A673 (cell line): Measurements from ENCODE around the gene ROR2. TPM values are rescaled to one million over a fixed set of nuclear protein-coding genes. Genes with fewer than 3 reads are reported as not detected.

Experiments used
- BruUV-seq: library from RNA; stranded (reverse); fragments of 400-500 nt; replicated peaks from 2 replicates; lab custom pipeline; 2021; lab: Mats Ljungman, UMichigan
- CTCF ChIA-PET: fragments of 300-600 bp; sonication (Branson Sonifier 250); formaldehyde crosslinking; loops from one replicate; lab custom pipeline; 2022; ENCODE audit warnings: antibody characterized with exemption; lab: Charles Lee
- POLR2A ChIA-PET: fragments of 300-600 bp; sonication (Branson Sonifier 250); formaldehyde crosslinking; loops from one replicate; lab custom pipeline; 2022; ENCODE audit warnings: antibody characterized with exemption; ENCODE audit not compliant: low non-redundant PET; lab: Charles Lee
- DNase-seq: peaks from one replicate; pipeline ENCODE4 v3.0.0-alpha.2; 2015; ENCODE audit warnings: low spot score
- H3K27ac ChIP-seq: fragments of 200-600 bp; sonication (generic); 2 replicates; pipeline ENCODE4 v1.5.1; 2016; ENCODE audit warnings: mixed run types, low read depth, mild to moderate bottlenecking, mixed read lengths, antibody characterized with exemption, low read length; ENCODE audit not compliant: poor library complexity, severe bottlenecking
- H3K27me3 ChIP-seq: fragments of 200-600 bp; sonication (generic); replicated peaks from 2 replicates; pipeline ENCODE4 v1.6.1; 2017; ENCODE audit warnings: mixed run types, low read depth, mild to moderate bottlenecking, mixed read lengths, antibody characterized with exemption, low read length; ENCODE audit not compliant: insufficient read depth, poor library complexity
- H3K36me3 ChIP-seq: fragments of 200-600 bp; sonication (generic); 2 replicates; pipeline ENCODE4 v1.6.1; 2016; ENCODE audit warnings: mixed run types, mild to moderate bottlenecking, mixed read lengths, antibody characterized with exemption, low read length; ENCODE audit not compliant: insufficient read depth, poor library complexity, severe bottlenecking
- H3K4me1 ChIP-seq: fragments of 200-600 bp; sonication (generic); 2 replicates; pipeline ENCODE4 v1.6.1; 2017; ENCODE audit warnings: mixed run types, mild to moderate bottlenecking, mixed read lengths, antibody characterized with exemption, low read length; ENCODE audit not compliant: insufficient read depth, poor library complexity, severe bottlenecking
- H3K4me3 ChIP-seq: fragments of 200-600 bp; sonication (generic); 2 replicates; pipeline ENCODE4 v1.5.1; 2016; ENCODE audit warnings: low read depth, mixed run types, mild to moderate bottlenecking, mixed read lengths, low read length; ENCODE audit not compliant: poor library complexity, severe bottlenecking
- H3K9me3 ChIP-seq: fragments of 200-600 bp; sonication (generic); 2 replicates; pipeline ENCODE4 v1.6.1; 2016; ENCODE audit warnings: mixed run types, low read depth, mild to moderate bottlenecking, mixed read lengths, antibody characterized with exemption, low read length; ENCODE audit not compliant: poor library complexity, severe bottlenecking
- EZH2 ChIP-seq: fragments of 200-600 bp; sonication (generic); IDR thresholded peaks from 2 replicates; pipeline ENCODE4 v1.6.1; 2017; ENCODE audit warnings: borderline replicate concordance, low read depth, mild to moderate bottlenecking, mixed read lengths, antibody characterized with exemption, low read length; ENCODE audit not compliant: poor library complexity, severe bottlenecking
- intact Hi-C: fragments of 100-400 bp; cut with micrococcal nuclease; formaldehyde crosslinking; loops from one replicate; pipeline ENCODE4 v1.10.0; 2022; ENCODE audit not compliant: unreplicated experiment
- total RNA-seq: library from RNA; stranded (reverse); gene quantifications from 2 replicates; pipeline ENCODE4 v1.2.3, GENCODE V29; 2021
- TF ChIP-seq, protein P1 (sequence below): fragments of 300-800, 200-600 bp; sonication (generic); conservative IDR thresholded peaks from 2 replicates; pipeline ENCODE4 v1.5.1; 2017; ENCODE audit warnings: low read depth, mild to moderate bottlenecking, antibody characterized with exemption, low read length, moderate library complexity, mixed read lengths

Gene ROR2
- total RNA-seq, 1 experiment from 2014 or later: 12.3 TPM

- Histone ChIP-seq H3K27ac (no peak overlapping the region), H3K4me1 (peaks cover 8% of the 10 kb centered on the region), H3K4me3 (no peak overlapping the region), H3K27me3 (no peaks in the 10 kb centered on the region), H3K9me3 (no peaks in the 10 kb centered on the region), H3K36me3 (no peaks in the 10 kb centered on the region)
- intact Hi-C loops: loop anchor here (1.0 to 10.0 kb wide), 3 partner anchors 255 to 766 kb away; no protein-coding TSS in a partner anchor
- ChIA-PET CTCF (interaction anchor here (0.5 to 0.6 kb wide), 2 partner anchors 136 to 767 kb away, joined by 3 to 9 read pairs; no protein-coding TSS in a partner anchor), POLR2A (no interaction called here)
- DNase-seq: peak; percentile 87
- no TSS peak for BruUV-seq
- TF ChIP-seq, protein P1, sequence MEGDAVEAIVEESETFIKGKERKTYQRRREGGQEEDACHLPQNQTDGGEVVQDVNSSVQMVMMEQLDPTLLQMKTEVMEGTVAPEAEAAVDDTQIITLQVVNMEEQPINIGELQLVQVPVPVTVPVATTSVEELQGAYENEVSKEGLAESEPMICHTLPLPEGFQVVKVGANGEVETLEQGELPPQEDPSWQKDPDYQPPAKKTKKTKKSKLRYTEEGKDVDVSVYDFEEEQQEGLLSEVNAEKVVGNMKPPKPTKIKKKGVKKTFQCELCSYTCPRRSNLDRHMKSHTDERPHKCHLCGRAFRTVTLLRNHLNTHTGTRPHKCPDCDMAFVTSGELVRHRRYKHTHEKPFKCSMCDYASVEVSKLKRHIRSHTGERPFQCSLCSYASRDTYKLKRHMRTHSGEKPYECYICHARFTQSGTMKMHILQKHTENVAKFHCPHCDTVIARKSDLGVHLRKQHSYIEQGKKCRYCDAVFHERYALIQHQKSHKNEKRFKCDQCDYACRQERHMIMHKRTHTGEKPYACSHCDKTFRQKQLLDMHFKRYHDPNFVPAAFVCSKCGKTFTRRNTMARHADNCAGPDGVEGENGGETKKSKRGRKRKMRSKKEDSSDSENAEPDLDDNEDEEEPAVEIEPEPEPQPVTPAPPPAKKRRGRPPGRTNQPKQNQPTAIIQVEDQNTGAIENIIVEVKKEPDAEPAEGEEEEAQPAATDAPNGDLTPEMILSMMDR: peak; percentile 97
- no peak for TF ChIP-seq EZH2
Measured at GRCh38 chr9:91681461-91682305, 268.3 kb downstream of the ROR2 start.

GRCh38 chr9:91680998-91681397 lies 269.0 kb downstream of the ROR2 start:
- Histone ChIP-seq H3K27me3 (no peaks in the 10 kb centered on the region), H3K4me1 (peaks cover 8% of the 10 kb centered on the region), H3K4me3 (no peak overlapping the region), H3K36me3 (no peaks in the 10 kb centered on the region), H3K27ac (no peak overlapping the region), H3K9me3 (no peaks in the 10 kb centered on the region)
- POLR2A ChIA-PET: no interaction called here
- DNase-seq: no peak
- intact Hi-C loops: loop anchor here (1.0 to 10.0 kb wide), 3 partner anchors 254 to 766 kb away; no protein-coding TSS in a partner anchor
- TF ChIP-seq, protein P1: no peak
- no peak for TF ChIP-seq EZH2
- CTCF ChIA-PET: interaction anchor here (0.5 to 0.6 kb wide), 2 partner anchors 136 to 766 kb away, joined by 3 to 9 read pairs; no protein-coding TSS in a partner anchor
- no TSS peak for BruUV-seq

DNA sequence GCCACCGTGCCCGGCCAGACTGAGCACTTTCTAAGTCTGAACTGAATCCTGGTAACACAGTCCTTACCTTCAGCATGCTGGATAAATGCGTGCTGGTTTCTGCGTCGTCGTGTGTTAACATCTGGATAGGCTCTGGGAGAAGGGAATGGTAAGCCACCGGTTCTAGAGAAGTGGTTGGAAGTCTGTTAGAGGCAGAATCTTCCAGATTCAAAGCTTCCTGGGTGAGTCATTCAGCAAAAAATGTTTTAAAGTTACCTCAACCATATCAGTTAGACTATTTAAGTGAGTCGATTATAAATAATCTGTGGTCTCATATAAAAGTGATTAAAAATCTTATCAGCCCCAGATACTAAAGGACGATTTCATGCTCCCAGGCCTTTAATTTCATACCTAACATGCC lies 269.9 kb downstream of the ROR2 start:
- no peaks in the 10 kb centered on the region for H3K36me3 ChIP-seq
- DNase-seq: no peak
- ChIA-PET POLR2A (no interaction called here), CTCF (no interaction called here)
- intact Hi-C loops: loop anchor here (2.0 to 10.0 kb wide), 2 partner anchors 253 to 645 kb away; no protein-coding TSS in a partner anchor
- no peak overlapping the region for H3K27ac ChIP-seq
- H3K4me1 ChIP-seq: peaks cover 8% of the 10 kb centered on the region
- BruUV-seq: no TSS peak
- no peaks in the 10 kb centered on the region for H3K9me3 ChIP-seq
- no peak overlapping the region for H3K4me3 ChIP-seq
- no peaks in the 10 kb centered on the region for H3K27me3 ChIP-seq
- TF ChIP-seq EZH2: no peak
- TF ChIP-seq, protein P1: no peak
